ENCODE measurements around the gene BABAM2.
"Not testable (repeated sequence)": the region's sequence is repeated elsewhere in the genome, so short reads cannot be mapped to it uniquely, and the experiment has no call there.

BABAM2 gene

GRCh38 chr2:28113771-28114170 is 223.2 kb downstream of the BABAM2 start:
- not testable (repeated sequence) for DNase-seq (ENCODE audit: low read depth in 2 of 2)

GRCh38 chr2:28117104-28117596 is 226.6 kb downstream of the BABAM2 start:
- DNase-seq (ENCODE audit: low read depth in 2 of 2) = no peak

GRCh38 chr2:28119631-28120030 is 229.1 kb downstream of the BABAM2 start:
- no peak for DNase-seq (ENCODE audit: low read depth in 2 of 2)

GRCh38 chr2:28128281-28128950 is 237.9 kb downstream of the BABAM2 start:
- DNase-seq (ENCODE audit: low read depth in 2 of 2) = no peak

GRCh38 chr2:28129955-28130695 is 239.6 kb downstream of the BABAM2 start:
- DNase-seq (ENCODE audit: low read depth in 2 of 2) = no peak

GRCh38 chr2:28133778-28134177 is 243.2 kb downstream of the BABAM2 start:
- DNase-seq (ENCODE audit: low read depth in 2 of 2) = no peak

- DNase-seq (ENCODE audit: low read depth in 2 of 2) = no peak
Observed at GRCh38 chr2:28134262-28134812, 243.8 kb downstream of the BABAM2 start.

- DNase-seq (ENCODE audit: low read depth in 2 of 2) = no peak
Observed at GRCh38 chr2:28134857-28135256, 244.3 kb downstream of the BABAM2 start.

GRCh38 chr2:28135324-28135723 is 244.8 kb downstream of the BABAM2 start:
- DNase-seq (ENCODE audit: low read depth in 2 of 2) = no peak

- no peak for DNase-seq (ENCODE audit: low read depth in 2 of 2)
Observed at GRCh38 chr2:28135799-28136198, 245.3 kb downstream of the BABAM2 start.

GRCh38 chr2:28136556-28136955 is 246.0 kb downstream of the BABAM2 start:
- DNase-seq (ENCODE audit: low read depth in 2 of 2) = no peak

- DNase-seq (ENCODE audit: low read depth in 2 of 2) = no peak
Observed at GRCh38 chr2:28137221-28137620, 246.7 kb downstream of the BABAM2 start.

GRCh38 chr2:28142386-28142785 is 251.9 kb downstream of the BABAM2 start:
- no peak for DNase-seq (ENCODE audit: low read depth in 2 of 2)

- no peak for DNase-seq (ENCODE audit: low read depth in 2 of 2)
Observed at GRCh38 chr2:28148000-28148399, 257.5 kb downstream of the BABAM2 start.

GRCh38 chr2:28148566-28148965 is 258.0 kb downstream of the BABAM2 start:
- DNase-seq (ENCODE audit: low read depth in 2 of 2) = no peak

GRCh38 chr2:28150236-28150915 is 259.8 kb downstream of the BABAM2 start:
- DNase-seq (ENCODE audit: low read depth in 2 of 2) = no peak

GRCh38 chr2:28150994-28151393 is 260.5 kb downstream of the BABAM2 start:
- no peak for DNase-seq (ENCODE audit: low read depth in 2 of 2)

- DNase-seq (ENCODE audit: low read depth in 2 of 2) = no peak
Observed at GRCh38 chr2:28152585-28153280, 262.2 kb downstream of the BABAM2 start.

- no peak for DNase-seq (ENCODE audit: low read depth in 2 of 2)
Observed at GRCh38 chr2:28153851-28154250, 263.3 kb downstream of the BABAM2 start.

GRCh38 chr2:28155086-28155485 is 264.6 kb downstream of the BABAM2 start:
- no peak for DNase-seq (ENCODE audit: low read depth in 2 of 2)

GRCh38 chr2:28155627-28156026 is 265.1 kb downstream of the BABAM2 start:
- DNase-seq (ENCODE audit: low read depth in 2 of 2) = no peak

- no peak for DNase-seq (ENCODE audit: low read depth in 2 of 2)
Observed at GRCh38 chr2:28158791-28159190, 268.3 kb downstream of the BABAM2 start.

Measured in activated CD4-positive, alpha-beta T cell treated with anti-CD3 and anti-CD28 coated beads for 24 hours (primary cell).